ENCODE data around the gene DDX39B.

DDX39B gene

DNA sequence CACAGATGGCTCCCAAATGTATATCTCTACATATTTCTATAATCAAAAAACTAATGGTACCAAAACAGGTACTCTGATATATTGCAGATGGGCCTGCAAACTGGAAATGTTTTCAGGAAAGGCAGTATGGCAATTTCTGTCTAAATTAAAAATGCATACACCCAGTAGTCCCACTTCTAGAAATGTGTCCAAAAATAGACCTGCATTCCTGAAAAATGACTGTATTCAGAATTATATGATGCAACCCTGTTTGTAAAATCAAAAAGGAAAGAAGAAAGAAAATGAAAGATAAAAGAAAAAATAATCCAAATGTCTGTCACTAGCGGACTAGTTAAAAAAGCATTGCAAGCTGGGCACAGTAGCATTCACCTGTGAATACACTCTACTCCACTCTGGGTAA, 56.7 kb downstream of the DDX39B start:
- no peak for DNase-seq (ENCODE audit: low spot score)

- no peak for DNase-seq (ENCODE audit: low spot score)
Measured at GRCh38 chr6:31483392-31483791, 58.4 kb downstream of the DDX39B start.

- no peak for DNase-seq (ENCODE audit: low spot score)
Measured at GRCh38 chr6:31480574-31480973, 61.2 kb downstream of the DDX39B start.
